Activated CD4-positive, alpha-beta T cell treated with anti-CD3 and anti-CD28 coated beads, Interleukin-2, amount 50 U/mL, for 48 hours (primary cell): Measurements from ENCODE around the gene CDR2L.

Experiments used
- DNase-seq, 2 experiments: peaks; one replicate each; pipeline ENCODE4 v3.0.0-alpha.2; 2020

CDR2L gene

DNA sequence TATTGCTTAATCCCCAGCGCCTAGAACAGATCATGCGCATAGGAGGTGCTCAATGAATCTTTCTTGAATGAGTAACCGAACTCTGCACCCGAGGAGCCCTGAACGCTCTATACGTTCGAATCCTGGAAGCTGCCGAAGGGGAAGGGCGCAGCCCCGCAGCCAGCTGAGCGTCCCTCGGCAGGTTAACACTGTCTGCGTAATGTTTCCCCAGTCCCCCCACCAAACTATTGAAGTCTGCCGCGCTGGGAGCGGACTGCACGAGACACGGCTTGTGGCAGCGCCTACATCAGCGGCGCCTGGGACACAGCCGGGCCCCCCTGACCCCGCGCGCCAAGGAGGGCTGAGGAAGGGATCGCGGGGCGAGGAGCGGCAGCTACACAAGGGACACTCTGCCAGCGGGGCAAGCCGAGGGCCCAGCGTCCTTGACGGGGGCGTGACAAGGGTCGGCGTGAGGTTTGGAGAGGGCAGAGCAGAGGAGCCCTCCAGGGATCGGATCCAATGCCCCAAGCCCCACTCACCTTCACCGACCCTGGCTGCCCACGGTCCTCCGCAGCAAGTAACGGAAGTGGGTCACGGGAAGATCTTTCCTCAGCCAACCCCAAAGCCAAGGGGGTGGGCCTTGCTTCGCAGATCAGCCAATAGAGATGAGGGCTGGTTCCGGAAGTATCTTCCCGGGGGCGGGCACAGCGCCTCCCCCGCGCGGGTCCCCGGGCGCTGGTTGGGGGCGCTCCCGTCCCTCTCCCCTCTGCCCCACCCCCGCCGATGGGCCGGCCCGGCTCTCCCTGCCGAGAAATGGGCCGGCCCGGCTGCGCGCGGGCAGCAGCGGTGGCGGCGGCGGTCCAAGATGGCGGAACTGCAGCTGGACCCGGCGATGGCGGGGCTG is 59.2 kb downstream of the CDR2L start, which contains the start of the genes ATP5PD and KCTD2:
TSS of gene ATP5PD (minus strand) at position 563 of the 883 bp plus-strand sequence. CDS start 4,319 bp downstream, outside the sequence.
TSS of gene KCTD2 (plus strand) at position 819 of the 883 bp plus-strand sequence. CDS start at position 845, 26 bp downstream.
- peak; percentile 95 to 97 for DNase-seq

DNA sequence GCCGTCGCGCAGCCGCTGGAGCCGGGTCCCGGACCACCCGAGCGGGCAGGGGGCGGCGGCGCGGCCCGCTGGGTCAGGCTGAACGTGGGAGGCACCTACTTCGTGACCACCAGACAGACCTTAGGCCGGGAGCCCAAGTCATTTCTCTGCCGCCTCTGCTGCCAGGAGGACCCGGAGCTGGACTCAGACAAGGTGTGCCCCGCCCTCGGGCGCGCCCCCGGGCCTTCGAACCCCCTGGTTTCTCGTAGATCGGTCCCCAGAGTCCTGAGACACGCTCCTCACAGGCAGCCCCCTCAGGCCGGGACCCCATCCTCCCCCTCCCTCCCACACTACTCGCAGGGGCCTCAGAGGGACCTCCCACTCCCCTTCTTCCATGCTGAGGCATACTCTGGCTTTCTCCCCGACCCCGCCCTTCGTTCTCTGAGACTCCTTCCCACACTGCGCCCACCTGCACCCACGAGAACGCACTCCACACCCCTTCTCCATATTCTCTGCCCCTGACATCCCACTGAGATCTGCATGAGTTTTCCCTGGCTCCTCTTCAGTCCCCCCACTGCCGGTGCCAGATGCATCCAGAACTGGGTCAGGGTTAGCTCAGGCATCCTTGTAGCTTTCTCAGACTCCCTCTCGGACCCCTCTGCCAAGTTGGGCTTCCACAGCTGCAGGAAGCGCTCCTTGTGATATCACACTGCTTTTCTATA is 60.1 kb downstream of the CDR2L start:
- peak in 1 of 2 experiments; percentile 35 for DNase-seq

DNA sequence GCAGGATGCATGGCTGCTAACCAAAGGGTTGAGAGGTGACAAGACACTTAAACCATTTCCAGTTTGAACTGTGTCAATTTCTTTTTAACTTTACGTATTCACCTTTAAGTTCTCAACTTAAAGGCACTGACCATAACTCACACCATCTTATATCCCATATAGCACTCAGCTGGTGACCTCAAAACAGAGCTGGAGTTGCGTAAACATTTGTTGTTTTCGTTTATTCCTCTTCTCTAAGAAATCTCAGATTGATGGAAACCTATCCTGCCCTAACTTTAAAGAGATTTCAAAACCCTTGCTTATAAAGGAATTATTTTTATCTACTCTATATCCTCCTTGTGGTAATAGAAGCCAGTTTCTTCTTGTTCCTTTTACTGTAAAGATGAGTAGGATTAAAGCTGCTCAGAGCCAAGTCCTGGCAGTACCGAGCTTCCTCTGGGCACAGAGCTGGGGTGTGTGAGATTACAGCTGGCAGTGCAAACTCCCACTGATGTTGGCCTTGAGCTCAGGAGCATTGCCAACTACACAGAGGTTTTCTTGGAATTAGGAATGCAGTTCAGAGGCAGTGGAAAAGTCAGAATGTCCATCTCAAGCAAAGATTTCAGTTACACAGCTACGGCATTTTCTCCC is 60.9 kb downstream of the CDR2L start:
- DNase-seq: no peak

DNA sequence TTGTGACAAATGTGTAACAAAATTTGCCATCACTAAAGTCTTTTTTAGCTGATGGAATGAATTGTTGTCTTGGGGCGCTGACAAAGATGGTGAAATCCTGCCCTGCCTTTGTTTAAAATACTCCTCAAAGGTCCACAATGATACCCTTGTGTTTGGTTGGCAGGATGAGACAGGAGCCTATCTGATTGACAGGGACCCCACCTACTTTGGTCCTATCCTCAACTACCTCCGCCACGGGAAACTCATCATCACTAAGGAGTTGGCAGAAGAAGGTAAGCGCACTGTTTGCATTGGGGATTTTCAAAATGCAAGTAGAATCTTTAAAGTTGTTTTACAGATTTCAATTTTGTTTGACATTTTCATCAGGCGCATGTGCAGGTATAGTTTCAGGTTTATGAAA is 61.6 kb downstream of the CDR2L start:
- no peak for DNase-seq

DNA sequence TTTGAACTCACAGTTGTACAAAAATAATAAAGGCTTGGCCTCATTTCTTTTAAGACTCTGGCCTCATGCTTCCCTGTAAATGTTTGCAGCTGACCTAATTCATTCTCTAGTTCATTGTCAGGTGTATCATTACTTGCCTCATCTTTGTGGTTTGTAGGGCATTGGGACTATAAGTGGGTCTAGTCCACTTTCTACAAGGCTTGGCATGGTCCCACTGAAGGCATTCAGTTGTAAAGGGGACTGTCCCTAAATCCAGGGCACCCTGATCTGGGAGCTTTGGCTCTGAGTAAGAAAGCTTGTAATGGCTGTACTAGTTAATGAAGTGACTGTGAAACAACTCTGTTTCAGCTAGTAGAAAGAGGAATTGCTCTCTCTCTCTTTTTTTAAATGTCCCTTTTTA is 62.3 kb downstream of the CDR2L start:
- no peak for DNase-seq

DNA sequence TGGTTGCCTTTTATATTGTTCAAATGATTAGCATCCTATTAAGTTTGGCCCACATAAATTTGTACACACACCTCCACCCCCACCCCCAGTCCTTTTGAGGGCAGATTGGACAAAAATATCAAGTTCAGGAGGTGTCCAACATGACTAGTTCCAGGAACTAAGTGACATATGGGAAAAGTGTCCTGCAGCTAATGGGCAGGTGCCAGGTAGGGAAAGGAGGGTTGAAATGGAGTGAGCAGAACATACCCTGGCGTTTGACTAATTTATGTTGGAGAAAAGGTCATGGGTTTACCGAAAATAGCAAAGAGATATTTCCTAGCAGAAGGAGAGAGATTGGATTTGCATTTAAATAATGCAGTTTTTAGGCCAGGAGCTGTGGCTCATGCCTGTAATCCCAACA is 64.5 kb downstream of the CDR2L start:
- DNase-seq: no peak
